ENCODE data around the gene DEFB124.
A peak's percentile ranks its signal among the peaks of the same experiment; 100 is the strongest.
"Not testable (repeated sequence)": the region's sequence is repeated elsewhere in the genome, so short reads cannot be mapped to it uniquely, and the experiment has no call there.

Gene DEFB124

DNA sequence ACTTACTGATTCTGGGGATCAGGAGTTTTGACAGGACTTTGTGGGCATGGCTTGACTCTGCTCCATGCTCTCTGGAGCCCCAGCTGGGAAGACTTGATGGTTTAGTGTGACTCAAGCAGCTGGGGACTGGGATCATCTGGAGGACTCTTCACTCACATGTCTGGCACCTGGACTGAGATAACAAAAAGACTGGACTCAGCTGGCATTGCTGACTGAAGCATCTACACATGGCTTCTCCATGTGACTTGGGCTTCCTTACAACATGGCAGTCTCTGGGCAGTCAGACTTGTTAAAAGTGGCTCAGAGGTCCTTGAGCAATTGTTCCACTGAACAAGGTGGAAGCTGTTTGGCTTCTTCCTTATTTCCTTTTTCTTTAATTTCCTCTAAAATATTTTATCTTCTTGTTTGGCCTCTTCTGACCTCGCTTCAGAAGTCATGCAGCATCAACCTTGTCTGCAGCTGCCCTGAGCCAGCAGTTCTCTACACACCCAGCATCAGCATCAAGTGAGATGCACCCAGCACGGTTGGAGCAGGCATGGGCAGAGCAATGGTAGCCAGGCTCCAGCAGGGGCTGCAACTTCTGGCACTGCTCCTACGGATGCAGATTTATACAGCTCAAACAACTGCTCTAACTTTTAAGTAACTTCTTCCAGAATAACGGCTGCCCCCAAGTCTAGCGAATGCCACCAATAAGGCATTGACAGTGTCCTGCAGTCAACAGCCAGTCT, 33.8 kb upstream of the DEFB124 start:
- no peak overlapping the region for H3K4me2 ChIP-seq (ENCODE audit: low read length)
- no peak overlapping the region for H2BK120ac ChIP-seq (ENCODE audit: low read depth, low read length)
- H3K9ac ChIP-seq (ENCODE audit: low read length): no peak overlapping the region
- no peak overlapping the region for H4K5ac ChIP-seq (ENCODE audit: low read length)
- H3K4me3 ChIP-seq (ENCODE audit: low read length): no peak overlapping the region
- H3K27ac ChIP-seq (ENCODE audit: low read depth, low read length): no peak overlapping the region
- no peaks in the 10 kb centered on the region for H3K4me1 ChIP-seq (ENCODE audit: control insufficient read depth, low read depth, low read length)
- no peak overlapping the region for H3K56ac ChIP-seq (ENCODE audit: low read length)
- no peak for DNase-seq
- H3K18ac ChIP-seq (ENCODE audit: low read length): no peak overlapping the region
- no peak overlapping the region for H3K4ac ChIP-seq (ENCODE audit: low read depth, low read length)
- H3K79me2 ChIP-seq (ENCODE audit: control insufficient read depth, insufficient read depth, low read length): no peaks in the 10 kb centered on the region
- H3K79me1 ChIP-seq (ENCODE audit: low read length): no peaks in the 10 kb centered on the region
- no peak overlapping the region for H4K8ac ChIP-seq (ENCODE audit: low read depth, low read length)
- H3K27me3 ChIP-seq (ENCODE audit: insufficient read depth, low read length, poor library complexity): no peaks in the 10 kb centered on the region
- H2BK5ac ChIP-seq (ENCODE audit: low read length): no peak overlapping the region
- no CpG with 5 or more reads among the region's 5 CpGs for WGBS (ENCODE audit: extremely low coverage, insufficient coverage, low lambda C conversion rate)
- no peaks in the 10 kb centered on the region for H3K36me3 ChIP-seq (ENCODE audit: control insufficient read depth, insufficient read depth, low read length)
- H2BK15ac ChIP-seq (replicated peaks; ENCODE audit: low read depth): no peak overlapping the region
- H3K23ac ChIP-seq (ENCODE audit: low read length): no peak overlapping the region
- no peak overlapping the region for H2AK5ac ChIP-seq (ENCODE audit: low read length)

DNA sequence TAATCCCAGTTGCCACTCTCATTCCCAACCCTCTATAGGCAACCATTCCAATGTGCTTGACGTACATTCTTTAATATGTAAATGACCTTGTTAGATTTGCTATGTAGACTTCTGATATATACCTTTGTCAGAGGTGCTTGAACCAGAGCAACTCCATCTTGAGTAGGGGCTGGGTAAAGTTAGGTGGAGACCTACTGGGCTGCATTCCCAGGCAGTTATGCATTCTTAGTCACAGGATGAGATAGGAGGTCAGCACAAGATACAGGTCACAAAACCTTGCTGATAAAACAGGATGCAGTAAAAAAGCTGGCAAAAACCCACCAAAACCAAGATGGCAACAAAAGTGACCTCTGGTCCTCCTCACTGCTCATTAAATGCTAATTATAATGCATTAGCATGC, 31.0 kb upstream of the DEFB124 start:
- no peaks in the 10 kb centered on the region for H3K4me1 ChIP-seq (ENCODE audit: control insufficient read depth, low read depth, low read length)
- H3K4me2 ChIP-seq (ENCODE audit: low read length): no peak overlapping the region
- no peaks in the 10 kb centered on the region for H3K79me1 ChIP-seq (ENCODE audit: low read length)
- no peak overlapping the region for H2BK5ac ChIP-seq (ENCODE audit: low read length)
- no peak overlapping the region for H2BK15ac ChIP-seq (replicated peaks; ENCODE audit: low read depth)
- no peak overlapping the region for H3K56ac ChIP-seq (ENCODE audit: low read length)
- no peak overlapping the region for H2BK120ac ChIP-seq (ENCODE audit: low read depth, low read length)
- H3K4ac ChIP-seq (ENCODE audit: low read depth, low read length): no peak overlapping the region
- no peaks in the 10 kb centered on the region for H3K36me3 ChIP-seq (ENCODE audit: control insufficient read depth, insufficient read depth, low read length)
- H3K23ac ChIP-seq (ENCODE audit: low read length): no peak overlapping the region
- no CpG with 5 or more reads among the region's 1 CpG for WGBS (ENCODE audit: extremely low coverage, insufficient coverage, low lambda C conversion rate)
- DNase-seq: no peak
- H3K4me3 ChIP-seq (ENCODE audit: low read length): no peak overlapping the region
- H3K27me3 ChIP-seq (ENCODE audit: insufficient read depth, low read length, poor library complexity): no peaks in the 10 kb centered on the region
- no peak overlapping the region for H4K5ac ChIP-seq (ENCODE audit: low read length)
- H3K27ac ChIP-seq (ENCODE audit: low read depth, low read length): no peak overlapping the region
- H3K9ac ChIP-seq (ENCODE audit: low read length): no peak overlapping the region
- H3K18ac ChIP-seq (ENCODE audit: low read length): no peak overlapping the region
- H4K8ac ChIP-seq (ENCODE audit: low read depth, low read length): no peak overlapping the region
- no peak overlapping the region for H2AK5ac ChIP-seq (ENCODE audit: low read length)
- no peaks in the 10 kb centered on the region for H3K79me2 ChIP-seq (ENCODE audit: control insufficient read depth, insufficient read depth, low read length)

GRCh38 chr20:31502884-31503673, 28.2 kb upstream of the DEFB124 start:
- not testable (repeated sequence) for H3K27ac ChIP-seq (ENCODE audit: low read depth, low read length); H3K56ac ChIP-seq (ENCODE audit: low read length); H4K5ac ChIP-seq (ENCODE audit: low read length); H3K36me3 ChIP-seq (ENCODE audit: control insufficient read depth, insufficient read depth, low read length); H4K8ac ChIP-seq (ENCODE audit: low read depth, low read length); H3K18ac ChIP-seq (ENCODE audit: low read length); H3K4me3 ChIP-seq (ENCODE audit: low read length); H3K4me1 ChIP-seq (ENCODE audit: control insufficient read depth, low read depth, low read length); H3K27me3 ChIP-seq (ENCODE audit: insufficient read depth, low read length, poor library complexity); H2BK5ac ChIP-seq (ENCODE audit: low read length); H3K4me2 ChIP-seq (ENCODE audit: low read length); H2BK120ac ChIP-seq (ENCODE audit: low read depth, low read length); H3K79me2 ChIP-seq (ENCODE audit: control insufficient read depth, insufficient read depth, low read length); H3K79me1 ChIP-seq (ENCODE audit: low read length); H3K9ac ChIP-seq (ENCODE audit: low read length); H2BK15ac ChIP-seq (replicated peaks; ENCODE audit: low read depth); H2AK5ac ChIP-seq (ENCODE audit: low read length); H3K23ac ChIP-seq (ENCODE audit: low read length); H3K4ac ChIP-seq (ENCODE audit: low read depth, low read length)
- no CpG with 5 or more reads among the region's 20 CpGs for WGBS (ENCODE audit: extremely low coverage, insufficient coverage, low lambda C conversion rate)
- peak; percentile 83 for DNase-seq

DNA sequence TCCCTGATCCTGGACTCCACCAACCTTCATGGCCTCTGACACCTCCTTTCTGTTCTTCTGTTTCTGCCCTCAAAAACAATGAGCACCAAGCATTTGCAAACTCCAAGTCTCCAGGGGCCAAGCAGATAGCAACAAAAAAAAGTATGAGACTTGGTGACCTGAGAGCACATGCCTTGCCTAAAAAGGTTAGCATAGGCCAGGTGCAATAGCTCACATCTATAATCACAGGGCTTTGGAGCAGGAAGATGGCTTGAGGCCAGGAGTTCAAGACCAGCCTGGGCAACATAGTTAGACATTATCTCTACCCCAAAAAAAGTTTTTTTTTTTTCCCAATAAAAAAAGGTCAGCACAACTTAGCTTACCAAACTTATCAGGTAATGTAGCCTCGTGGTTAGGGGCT, 25.6 kb upstream of the DEFB124 start:
- no peak overlapping the region for H3K4me2 ChIP-seq (ENCODE audit: low read length)
- DNase-seq: no peak
- no peak overlapping the region for H3K4ac ChIP-seq (ENCODE audit: low read depth, low read length)
- H3K9ac ChIP-seq (ENCODE audit: low read length): no peak overlapping the region
- H2BK120ac ChIP-seq (ENCODE audit: low read depth, low read length): no peak overlapping the region
- H3K4me1 ChIP-seq (ENCODE audit: control insufficient read depth, low read depth, low read length): no peaks in the 10 kb centered on the region
- H3K27ac ChIP-seq (ENCODE audit: low read depth, low read length): no peak overlapping the region
- no peak overlapping the region for H4K5ac ChIP-seq (ENCODE audit: low read length)
- H3K23ac ChIP-seq (ENCODE audit: low read length): no peak overlapping the region
- H3K18ac ChIP-seq (ENCODE audit: low read length): no peak overlapping the region
- no peak overlapping the region for H3K4me3 ChIP-seq (ENCODE audit: low read length)
- H3K27me3 ChIP-seq (ENCODE audit: insufficient read depth, low read length, poor library complexity): no peaks in the 10 kb centered on the region
- no peaks in the 10 kb centered on the region for H3K79me2 ChIP-seq (ENCODE audit: control insufficient read depth, insufficient read depth, low read length)
- H4K8ac ChIP-seq (ENCODE audit: low read depth, low read length): no peak overlapping the region
- no peak overlapping the region for H3K56ac ChIP-seq (ENCODE audit: low read length)
- H2BK5ac ChIP-seq (ENCODE audit: low read length): no peak overlapping the region
- no peaks in the 10 kb centered on the region for H3K79me1 ChIP-seq (ENCODE audit: low read length)
- H2AK5ac ChIP-seq (ENCODE audit: low read length): no peak overlapping the region
- no peaks in the 10 kb centered on the region for H3K36me3 ChIP-seq (ENCODE audit: control insufficient read depth, insufficient read depth, low read length)
- H2BK15ac ChIP-seq (replicated peaks; ENCODE audit: low read depth): no peak overlapping the region
- WGBS (ENCODE audit: extremely low coverage, insufficient coverage, low lambda C conversion rate): no CpG with 5 or more reads among the region's 1 CpG

- Histone ChIP-seq H2AK5ac (ENCODE audit: low read length) (no peak overlapping the region), H3K4me3 (ENCODE audit: low read length) (no peak overlapping the region), H3K9ac (ENCODE audit: low read length) (no peak overlapping the region), H3K4me2 (ENCODE audit: low read length) (no peak overlapping the region), H3K27me3 (ENCODE audit: insufficient read depth, low read length, poor library complexity) (no peaks in the 10 kb centered on the region), H4K8ac (ENCODE audit: low read depth, low read length) (no peak overlapping the region), H3K4me1 (ENCODE audit: control insufficient read depth, low read depth, low read length) (no peaks in the 10 kb centered on the region), H3K79me2 (ENCODE audit: control insufficient read depth, insufficient read depth, low read length) (no peaks in the 10 kb centered on the region), H3K4ac (ENCODE audit: low read depth, low read length) (no peak overlapping the region), H3K27ac (ENCODE audit: low read depth, low read length) (no peak overlapping the region), H4K5ac (ENCODE audit: low read length) (no peak overlapping the region), H2BK120ac (ENCODE audit: low read depth, low read length) (no peak overlapping the region), H2BK15ac (replicated peaks; ENCODE audit: low read depth) (no peak overlapping the region), H3K79me1 (ENCODE audit: low read length) (no peaks in the 10 kb centered on the region), H3K23ac (ENCODE audit: low read length) (no peak overlapping the region), H3K56ac (ENCODE audit: low read length) (no peak overlapping the region), H2BK5ac (ENCODE audit: low read length) (no peak overlapping the region), H3K18ac (ENCODE audit: low read length) (no peak overlapping the region), H3K36me3 (ENCODE audit: control insufficient read depth, insufficient read depth, low read length) (no peaks in the 10 kb centered on the region)
- no CpG with 5 or more reads among the region's 6 CpGs for WGBS (ENCODE audit: extremely low coverage, insufficient coverage, low lambda C conversion rate)
- DNase-seq: peak; percentile 30
Observed at GRCh38 chr20:31497838-31498540, 23.1 kb upstream of the DEFB124 start.
